KMS-11 (cell line): ENCODE results near the gene OR2T1.
"Not testable (repeated sequence)": the region's sequence is repeated elsewhere in the genome, so short reads cannot be mapped to it uniquely, and the experiment has no call there.

ENCODE experiments used
- H2AFZ ChIP-seq: fragments of 200-600 bp; sonication (generic); 2 replicates; pipeline ENCODE4 v1.6.1; 2016; ENCODE audit warnings: antibody characterized with exemption, mixed run types, low read depth
- H3K27ac ChIP-seq: fragments of 200-600 bp; sonication (generic); 2 replicates; pipeline ENCODE4 v1.6.1; 2016; ENCODE audit warnings: mild to moderate bottlenecking, mixed run types
- H3K27me3 ChIP-seq: fragments of 200-600 bp; sonication (generic); 2 replicates; pipeline ENCODE4 v1.6.1; 2017; ENCODE audit warnings: mild to moderate bottlenecking, low read depth, mixed run types, moderate library complexity; ENCODE audit not compliant: insufficient read depth
- H3K36me3 ChIP-seq: fragments of 200-600 bp; sonication (generic); 2 replicates; pipeline ENCODE4 v1.6.1; 2017; ENCODE audit warnings: mild to moderate bottlenecking, mixed run types; ENCODE audit not compliant: insufficient read depth
- H3K4me1 ChIP-seq: fragments of 200-600 bp; sonication (generic); 2 replicates; pipeline ENCODE4 v1.6.1; 2016; ENCODE audit warnings: mild to moderate bottlenecking, low read depth, mixed run types; ENCODE audit not compliant: poor library complexity, severe bottlenecking
- H3K4me2 ChIP-seq: fragments of 200-600 bp; sonication (generic); 2 replicates; pipeline ENCODE4 v1.7.0; 2016; ENCODE audit warnings: mild to moderate bottlenecking, mixed run types
- H3K4me3 ChIP-seq: fragments of 200-600 bp; sonication (generic); IDR thresholded peaks from 2 replicates; pipeline ENCODE4 v1.6.1; 2017; ENCODE audit warnings: low read depth, low read length, mixed read lengths; ENCODE audit not compliant: insufficient read depth
- H3K79me2 ChIP-seq: fragments of 200-600 bp; sonication (generic); 2 replicates; pipeline ENCODE4 v1.6.1; 2016; ENCODE audit warnings: low read depth, mixed run types; ENCODE audit not compliant: insufficient read depth
- H3K9ac ChIP-seq: fragments of 200-600 bp; sonication (generic); 2 replicates; pipeline ENCODE4 v1.6.1; 2016; ENCODE audit warnings: mild to moderate bottlenecking, mixed run types
- H4K20me1 ChIP-seq: fragments of 200-600 bp; sonication (generic); 2 replicates; pipeline ENCODE4 v1.6.1; 2016; ENCODE audit warnings: mild to moderate bottlenecking, mixed run types; ENCODE audit not compliant: insufficient read depth

Gene OR2T1

GRCh38 chr1:248432201-248432600, 29.4 kb downstream of the OR2T1 start:
- not testable (repeated sequence) for H3K36me3 ChIP-seq, H3K27ac ChIP-seq, H3K9ac ChIP-seq, H2AFZ ChIP-seq, H3K79me2 ChIP-seq, H3K4me1 ChIP-seq, H4K20me1 ChIP-seq, H3K4me2 ChIP-seq, H3K4me3 ChIP-seq, H3K27me3 ChIP-seq

GRCh38 chr1:248433811-248434415, 31.1 kb downstream of the OR2T1 start:
- not testable (repeated sequence) for H3K9ac ChIP-seq, H2AFZ ChIP-seq, H3K27me3 ChIP-seq, H3K4me2 ChIP-seq, H3K79me2 ChIP-seq, H4K20me1 ChIP-seq, H3K36me3 ChIP-seq, H3K4me3 ChIP-seq, H3K27ac ChIP-seq
- peaks cover 10% of the 10 kb centered on the region for H3K4me1 ChIP-seq

DNA sequence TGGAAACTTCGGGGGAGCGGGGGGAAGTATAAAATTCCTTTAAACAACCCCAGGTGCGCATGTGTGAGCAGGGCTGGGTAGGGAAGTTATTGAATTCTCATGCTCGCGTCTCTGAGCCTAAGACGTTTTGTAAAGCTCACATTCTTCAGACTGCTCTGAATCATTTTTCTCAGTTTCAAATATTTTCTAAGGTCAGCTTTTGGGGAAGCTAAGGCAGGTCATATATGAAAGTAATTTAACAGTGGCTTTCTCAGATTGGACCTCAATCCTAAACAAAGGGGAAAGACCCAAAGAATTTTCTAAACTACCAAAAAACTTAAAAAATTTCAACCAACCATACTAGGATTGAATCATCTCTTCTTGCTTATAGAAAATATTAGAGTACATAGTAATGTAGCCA, 32.1 kb downstream of the OR2T1 start:
- H3K36me3 ChIP-seq, H3K79me2 ChIP-seq, H3K27ac ChIP-seq, H3K9ac ChIP-seq, H2AFZ ChIP-seq, H4K20me1 ChIP-seq, H3K4me3 ChIP-seq, H3K4me2 ChIP-seq, H3K27me3 ChIP-seq: not testable (repeated sequence)
- peaks cover 20% of the 10 kb centered on the region for H3K4me1 ChIP-seq

GRCh38 chr1:248436303-248436702, 33.5 kb downstream of the OR2T1 start:
- H4K20me1 ChIP-seq, H3K36me3 ChIP-seq, H2AFZ ChIP-seq, H3K9ac ChIP-seq, H3K27me3 ChIP-seq, H3K4me2 ChIP-seq, H3K4me3 ChIP-seq, H3K79me2 ChIP-seq, H3K27ac ChIP-seq: not testable (repeated sequence)
- H3K4me1 ChIP-seq, result peaks cover 24% of the 10 kb centered on the region

- not testable (repeated sequence) for H3K9ac ChIP-seq, H3K27ac ChIP-seq, H3K4me3 ChIP-seq, H4K20me1 ChIP-seq, H3K79me2 ChIP-seq, H2AFZ ChIP-seq, H3K36me3 ChIP-seq, H3K27me3 ChIP-seq
- peaks cover 24% of the 10 kb centered on the region for H3K4me1 ChIP-seq
- 0 out of 2 replicates have a peak overlapping the region, but pooled peaks have one; percentile 12 for H3K4me2 ChIP-seq
These were observed 35.8 kb downstream of the OR2T1 start for GRCh38 chr1:248438668-248439067.

DNA sequence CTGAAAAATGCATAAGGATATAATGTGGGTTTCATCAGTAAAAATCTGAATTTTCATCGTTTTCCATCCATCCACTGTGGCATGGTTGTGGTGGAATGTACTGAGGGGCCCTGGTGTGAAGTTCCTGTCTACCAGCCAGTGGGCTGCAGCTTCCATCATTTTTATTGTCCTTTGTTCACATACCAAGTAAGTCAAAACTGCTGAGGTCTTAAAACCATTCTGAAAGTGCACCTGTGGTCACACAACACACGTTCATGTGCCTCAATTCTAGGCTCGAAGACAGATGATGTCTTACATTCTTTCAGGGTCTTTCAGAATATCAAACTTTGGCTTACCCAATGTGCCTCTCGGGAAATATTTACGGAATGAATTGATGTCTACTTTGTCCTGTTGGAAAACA, 36.4 kb downstream of the OR2T1 start:
- H3K4me2 ChIP-seq, result peak overlapping the region; percentile 12; the same call in 1 of the 2 replicates
- H4K20me1 ChIP-seq, H2AFZ ChIP-seq, H3K27ac ChIP-seq, H3K9ac ChIP-seq, H3K27me3 ChIP-seq, H3K36me3 ChIP-seq, H3K4me3 ChIP-seq, H3K79me2 ChIP-seq: not testable (repeated sequence)
- H3K4me1 ChIP-seq, result peaks cover 24% of the 10 kb centered on the region

DNA sequence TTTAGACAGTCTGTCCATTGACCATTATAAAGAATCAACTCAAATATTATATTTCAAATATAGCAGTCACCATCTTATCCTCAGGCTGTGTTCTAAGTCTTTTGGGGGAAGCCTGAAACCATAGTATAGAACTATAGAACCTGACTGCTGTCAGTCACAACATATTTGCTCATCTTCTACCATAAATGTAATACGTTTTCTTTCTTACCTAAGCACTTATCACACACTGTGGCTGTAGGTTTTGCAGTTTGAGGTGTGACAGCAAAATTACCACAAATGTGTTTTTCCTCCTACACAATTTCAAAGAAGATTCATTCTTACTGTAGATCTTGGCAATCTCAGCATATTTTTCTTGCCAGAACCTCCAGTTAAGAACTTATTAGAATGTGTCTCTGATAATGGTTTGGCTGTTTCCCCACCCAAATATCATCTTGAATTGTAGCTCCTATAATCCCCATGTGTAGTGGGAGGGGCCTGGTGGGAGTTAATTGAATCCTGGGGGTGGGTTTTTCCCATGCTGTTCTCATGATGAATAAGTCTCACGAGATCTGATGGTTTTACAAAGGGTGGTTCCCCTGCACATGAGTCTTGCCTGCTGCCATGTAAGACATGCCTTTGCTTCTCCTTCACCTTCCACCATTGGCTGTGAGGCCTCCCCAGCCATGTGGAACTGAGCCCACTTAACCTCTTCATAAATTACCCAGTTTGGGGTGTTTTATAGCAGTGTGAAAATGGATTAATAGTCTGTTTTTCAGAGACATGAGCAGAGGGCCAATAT, 39.8 kb downstream of the OR2T1 start:
- H3K4me2 ChIP-seq, H3K9ac ChIP-seq, H3K27ac ChIP-seq, H3K36me3 ChIP-seq, H4K20me1 ChIP-seq, H3K79me2 ChIP-seq, H2AFZ ChIP-seq, H3K27me3 ChIP-seq, H3K4me3 ChIP-seq: not testable (repeated sequence)
- H3K4me1 ChIP-seq, result peaks cover 24% of the 10 kb centered on the region

DNA sequence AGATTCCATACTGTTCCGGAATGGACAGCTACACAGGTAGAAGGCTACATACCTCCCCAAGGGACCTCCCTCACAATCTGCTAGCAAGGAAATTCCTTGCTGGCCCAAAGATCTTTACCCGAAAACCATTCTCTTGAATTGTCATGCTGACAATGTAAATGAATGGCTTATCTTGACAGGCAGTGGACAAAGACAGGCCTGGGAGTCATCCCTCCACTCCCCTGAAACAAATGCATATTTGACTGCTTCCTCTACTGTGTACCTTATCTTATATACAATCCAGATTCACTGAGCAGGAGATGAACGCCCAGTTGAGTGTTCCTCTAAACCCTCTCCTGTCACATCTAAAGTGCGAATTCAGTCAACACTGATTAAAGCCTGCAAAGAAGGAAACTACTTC, 41.8 kb downstream of the OR2T1 start:
- not testable (repeated sequence) for H3K9ac ChIP-seq, H3K36me3 ChIP-seq, H3K27me3 ChIP-seq, H4K20me1 ChIP-seq, H3K79me2 ChIP-seq, H3K4me3 ChIP-seq, H3K4me2 ChIP-seq, H3K27ac ChIP-seq, H2AFZ ChIP-seq
- peaks cover 10% of the 10 kb centered on the region for H3K4me1 ChIP-seq

DNA sequence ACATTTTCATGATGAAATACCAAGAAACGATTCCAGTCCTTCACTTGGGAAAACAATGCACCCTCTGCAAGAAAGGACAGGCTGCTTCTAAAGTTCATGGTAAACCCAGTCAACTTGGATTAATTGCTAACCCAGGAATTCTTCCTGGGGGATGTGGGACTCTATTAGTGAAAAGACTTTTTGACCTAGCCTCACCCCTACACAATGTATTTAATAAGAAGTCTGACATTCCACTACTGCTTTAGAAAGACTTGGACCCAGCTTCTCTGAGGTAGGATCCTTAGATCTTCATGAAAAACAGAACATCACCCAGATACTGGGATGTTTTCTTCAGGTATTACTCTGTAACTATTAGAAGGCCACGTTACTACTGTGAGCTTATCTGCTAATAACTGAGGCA, 42.6 kb downstream of the OR2T1 start, which contains the start of gene OR2T2:
OR2T2 (plus strand) TSS at position 239 of the 400 bp plus-strand sequence. CDS start 7,161 bp downstream, outside the sequence.
- not testable (repeated sequence) for H3K9ac ChIP-seq, H3K4me2 ChIP-seq, H3K36me3 ChIP-seq, H3K27ac ChIP-seq, H2AFZ ChIP-seq, H4K20me1 ChIP-seq, H3K79me2 ChIP-seq, H3K4me1 ChIP-seq, H3K27me3 ChIP-seq, H3K4me3 ChIP-seq

- H3K4me2 ChIP-seq, H2AFZ ChIP-seq, H3K27ac ChIP-seq, H3K9ac ChIP-seq, H3K27me3 ChIP-seq, H4K20me1 ChIP-seq, H3K79me2 ChIP-seq, H3K36me3 ChIP-seq, H3K4me3 ChIP-seq, H3K4me1 ChIP-seq: not testable (repeated sequence)
These were observed 45.7 kb downstream of the OR2T1 start for GRCh38 chr1:248448409-248449074.
